SK-N-SH (cell line): ENCODE results near the gene FOXK2. TPM values are rescaled to one million over a fixed set of nuclear protein-coding genes. Genes with fewer than 3 reads are reported as not detected.

Experiments
- CTCF ChIA-PET: fragments of 300-600, 350-600 bp; formaldehyde crosslinking; extraction: SDS; loops from one replicate; lab custom pipeline; 2021; lab: Yijun Ruan, JAX
- POLR2A ChIA-PET: fragments of 350-600 bp; sonication (Branson Sonifier 250); formaldehyde crosslinking; extraction: SDS; loops from one replicate; lab custom pipeline; 2020; ENCODE audit warnings: antibody characterized with exemption, inconsistent platforms; lab: Yijun Ruan, JAX
- DNase-seq: peaks from one replicate; pipeline ENCODE4 v3.0.0; 2012
- H2AFZ ChIP-seq: fragments of 200-600 bp; sonication (generic); 2 replicates; pipeline ENCODE4 v1.8.1; 2016; ENCODE audit warnings: antibody characterized with exemption, mild to moderate bottlenecking, low read depth
- H3F3A ChIP-seq: fragments of 200-600 bp; sonication (generic); replicated peaks from 2 replicates; pipeline ENCODE3; 2016; ENCODE audit warnings: antibody characterized with exemption, mild to moderate bottlenecking; ENCODE audit not compliant: insufficient read depth
- H3K27ac ChIP-seq, 2 experiments: fragments of 200-500 bp in 1 of 2; fragments of 200-600 bp in 1 of 2; sonication (Bioruptor generic) in 1 of 2; sonication (generic), shearing (Covaris generic) in 1 of 2; 2 replicates each; pipeline versions ENCODE4 v1.5.1 to v1.6.1; 2014 to 2016; ENCODE audit warnings: low read depth in 2 of 2, inconsistent platforms in 1 of 2, low read length in 1 of 2, mild to moderate bottlenecking in 1 of 2, mixed read lengths in 1 of 2
- H3K27me3 ChIP-seq: fragments of 200-600 bp; sonication (generic), shearing (Covaris generic); 2 replicates; pipeline ENCODE4 v1.6.1; 2016; ENCODE audit warnings: mixed run types; ENCODE audit not compliant: insufficient read depth
- H3K36me3 ChIP-seq, 2 experiments: fragments of 200-500 bp in 1 of 2; fragments of 200-600 bp in 1 of 2; sonication (Bioruptor generic) in 1 of 2; sonication (generic) in 1 of 2; replicated peaks in 1 of 2; 2 replicates each; pipeline versions ENCODE3 to v1.5.1; 2014 to 2016; ENCODE audit warnings: low read length in 1 of 2, mild to moderate bottlenecking in 1 of 2; ENCODE audit not compliant: insufficient read depth in 2 of 2, control insufficient read depth in 1 of 2
- H3K4me1 ChIP-seq, 2 experiments: fragments of 200-500 bp in 1 of 2; fragments of 200-600 bp in 1 of 2; sonication (Bioruptor generic) in 1 of 2; sonication (generic), shearing (Covaris generic) in 1 of 2; 2 replicates each; pipeline versions ENCODE4 v1.5.1 to v1.6.1; 2014 to 2016; ENCODE audit warnings: low read depth in 1 of 2, low read length in 1 of 2, mixed run types in 1 of 2; ENCODE audit not compliant: insufficient read depth in 2 of 2, control insufficient read depth in 1 of 2
- H3K4me2 ChIP-seq: fragments of 200-600 bp; sonication (generic), shearing (Covaris generic); 2 replicates; pipeline ENCODE4 v1.6.1; 2017; ENCODE audit warnings: mixed run types
- H3K4me3 ChIP-seq, 2 experiments: fragments of 200-500 bp in 1 of 2; fragments of 200-600 bp in 1 of 2; sonication (Bioruptor generic) in 1 of 2; sonication (generic), shearing (Covaris generic) in 1 of 2; 2 replicates each; pipeline versions ENCODE4 v1.5.1 to v1.8.1; 2014 to 2016; ENCODE audit warnings: low read depth in 2 of 2, inconsistent platforms in 1 of 2, low read length in 1 of 2, mild to moderate bottlenecking in 1 of 2, mixed read lengths in 1 of 2, moderate library complexity in 1 of 2
- H3K79me2 ChIP-seq: fragments of 200-600 bp; sonication (generic); 2 replicates; pipeline ENCODE4 v1.8.1; 2017; ENCODE audit warnings: mild to moderate bottlenecking; ENCODE audit not compliant: insufficient read depth
- H3K9ac ChIP-seq: fragments of 200-600 bp; sonication (generic); 2 replicates; pipeline ENCODE4 v1.6.1; 2017; ENCODE audit warnings: mixed run types
- H3K9me2 ChIP-seq: fragments of 200-600 bp; sonication (generic); 2 replicates; pipeline ENCODE4 v1.6.1; 2017; ENCODE audit warnings: mixed run types
- H3K9me3 ChIP-seq: fragments of 200-600 bp; sonication (generic); 2 replicates; pipeline ENCODE4 v1.6.1; 2017; ENCODE audit warnings: mixed run types, mild to moderate bottlenecking, moderate library complexity
- H4K20me1 ChIP-seq: fragments of 200-600 bp; sonication (generic); 2 replicates; pipeline ENCODE4 v1.6.1; 2017; ENCODE audit warnings: mild to moderate bottlenecking, mixed run types; ENCODE audit not compliant: insufficient read depth
- CHD2 ChIP-seq: fragments of 150-350 bp; IDR thresholded peaks from 2 replicates; pipeline ENCODE4 v1.6.1; 2018; ENCODE audit warnings: low read length; ENCODE audit not compliant: partially characterized antibody
- ELF1 ChIP-seq: IDR thresholded peaks from 2 replicates; pipeline ENCODE4 v1.4.0; 2012
- EP300 ChIP-seq, 2 experiments: IDR thresholded peaks; 2 replicates each; pipeline versions ENCODE4 v1.4.0 to v1.6.1; 2012; ENCODE audit warnings: borderline replicate concordance in 1 of 2, low read depth in 1 of 2, low read length in 1 of 2
- FOSL2 ChIP-seq: IDR thresholded peaks from 2 replicates; pipeline ENCODE4 v1.4.0; 2012; ENCODE audit warnings: low read depth, mild to moderate bottlenecking, moderate library complexity, borderline replicate concordance
- FOXJ3 ChIP-seq: sonication (generic); formaldehyde crosslinking; IDR thresholded peaks from 2 replicates; pipeline ENCODE4 v1.5.1; 2020; ENCODE audit warnings: mild to moderate bottlenecking, missing genetic modification reagents
- GABPA ChIP-seq: IDR thresholded peaks from 2 replicates; pipeline ENCODE4 v1.4.0; 2012; ENCODE audit warnings: low read depth, mild to moderate bottlenecking
- IRF3 ChIP-seq: fragments of 150-350 bp; IDR thresholded peaks from 2 replicates; pipeline ENCODE4 v1.6.1; 2016; ENCODE audit warnings: mild to moderate bottlenecking, low read depth, low read length
- MEF2A ChIP-seq: IDR thresholded peaks from 2 replicates; pipeline ENCODE4 v1.4.0; 2012; ENCODE audit warnings: low read depth, borderline replicate concordance
- NFIC ChIP-seq: IDR thresholded peaks from 2 replicates; pipeline ENCODE4 v1.4.0; 2012; ENCODE audit warnings: borderline replicate concordance
- PBX3 ChIP-seq: IDR thresholded peaks from 2 replicates; pipeline ENCODE4; 2012
- RFX5 ChIP-seq: IDR thresholded peaks from 2 replicates; pipeline ENCODE4 v1.6.1; 2012; ENCODE audit warnings: mild to moderate bottlenecking, improper control_type of control experiment, low read length
- RXRA ChIP-seq: IDR thresholded peaks from 2 replicates; pipeline ENCODE4 v1.4.0; 2012; ENCODE audit warnings: low read depth, mild to moderate bottlenecking, borderline replicate concordance
- TCF12 ChIP-seq: IDR thresholded peaks from 2 replicates; pipeline ENCODE4 v1.4.0; 2012
- USF1 ChIP-seq: IDR thresholded peaks from 2 replicates; pipeline ENCODE4 v1.4.0; 2012; ENCODE audit warnings: low read depth, borderline replicate concordance
- YY1 ChIP-seq: IDR thresholded peaks from 2 replicates; pipeline ENCODE4 v1.4.0; 2012; ENCODE audit warnings: low read depth, mild to moderate bottlenecking
- WGBS: methylation state at CpG from one replicate; pipeline ENCODE4 v1.1.6; 2017; ENCODE audit warnings: low lambda C conversion rate; 5-methylcytosine and 5-hydroxymethylcytosine counted together
- polyA plus RNA-seq, 3 experiments: library from polyadenylated mRNA; depleted of rRNA; stranded (reverse); fragments of >200 nt; gene quantifications; 2 replicates each; pipeline ENCODE4 v1.2.3, GENCODE V29; 2012

The FOXK2 gene
- polyA plus RNA-seq, 1 of the 3 experiments (the other 2 are of a cell fraction) = 36.4 TPM

- no peak overlapping the region for H3K9ac ChIP-seq
- H3K9me3 ChIP-seq = no peaks in the 10 kb centered on the region
- H3K27ac ChIP-seq = no peak overlapping the region
- TF ChIP-seq FOSL2 (no peak), TCF12 (no peak), USF1 (no peak), MEF2A (no peak), NFIC (no peak), PBX3 (no peak), YY1 (no peak)
- peaks cover 5% of the 10 kb centered on the region for H3F3A ChIP-seq
- H3K4me1 ChIP-seq = no peaks in the 10 kb centered on the region
- WGBS = 99% methylated on average over 5 of the region's 5 CpGs
- ChIA-PET CTCF (interaction anchor here (1.0 to 1.4 kb wide), 2 partner anchors 17 to 24 kb away, joined by 3 read pairs; no protein-coding TSS in a partner anchor), POLR2A (no interaction called here)
- H2AFZ ChIP-seq = no peak overlapping the region
- no peaks in the 10 kb centered on the region for H3K27me3 ChIP-seq
- no peak overlapping the region for H3K4me3 ChIP-seq
- peaks cover 36 to 42% of the 10 kb centered on the region in 2 experiments for H3K36me3 ChIP-seq
- H3K79me2 ChIP-seq = peaks cover 99% of the 10 kb centered on the region
- H3K9me2 ChIP-seq = no peaks in the 10 kb centered on the region
- H4K20me1 ChIP-seq = peaks cover 96% of the 10 kb centered on the region
- no peak overlapping the region for H3K4me2 ChIP-seq
- no peak for DNase-seq
Observed at GRCh38 chr17:82640036-82640435, 120.5 kb downstream of the FOXK2 start.

- Histone ChIP-seq H3K79me2 (peaks cover 99% of the 10 kb centered on the region), H3K27me3 (no peaks in the 10 kb centered on the region), H3K9ac (no peak overlapping the region), H3K9me2 (no peaks in the 10 kb centered on the region), H3K27ac (no peak overlapping the region), H3K36me3 (peaks cover 36 to 47% of the 10 kb centered on the region in 2 experiments), H2AFZ (no peak overlapping the region), H3K4me3 (no peak overlapping the region), H3K4me1 (peaks cover 4 to 12% of the 10 kb centered on the region in 2 experiments; a peak in 3 of 4 replicates)
- CTCF ChIA-PET = interaction anchor here (1.0 kb wide), 1 partner anchor 318 kb away, joined by 3 read pairs; no protein-coding TSS in a partner anchor
- no peak for DNase-seq
- 91% methylated on average over 14 of the region's 14 CpGs for WGBS
- TF ChIP-seq MEF2A = no peak
- TF ChIP-seq ELF1 = no peak
- no peak for TF ChIP-seq RFX5
- no peak for TF ChIP-seq RXRA
- TF ChIP-seq GABPA = no peak
- TF ChIP-seq IRF3 = no peak
- TF ChIP-seq CHD2 = no peak
- no peak for TF ChIP-seq EP300 (IDR thresholded peaks at IDR 0.05; ENCODE audit: borderline replicate concordance in 1 of 2, low read depth in 1 of 2, low read length in 1 of 2)
- no peak for TF ChIP-seq FOXJ3 (CRISPR knock-in tag)
- TF ChIP-seq, all 33 proteins: peak for 0
- POLR2A ChIA-PET = no interaction called here
- H3K9me3 ChIP-seq = no peaks in the 10 kb centered on the region
- peaks cover 96% of the 10 kb centered on the region for H4K20me1 ChIP-seq
- H3K4me2 ChIP-seq = no peak overlapping the region
- peaks cover 10% of the 10 kb centered on the region for H3F3A ChIP-seq
Observed at GRCh38 chr17:82642022-82642421, 122.5 kb downstream of the FOXK2 start.
